GM12891 (cell line): ENCODE data around the gene FBXL7.

ENCODE experiments used
- PAX5 ChIP-seq: IDR thresholded peaks from 2 replicates; pipeline ENCODE4 v1.6.1; 2011; ENCODE audit warnings: low read length, moderate library complexity, mild to moderate bottlenecking; ENCODE audit not compliant: insufficient read depth, severe bottlenecking
- POLR2A ChIP-seq: IDR thresholded peaks from 2 replicates; pipeline ENCODE4 v1.6.1; 2011; ENCODE audit warnings: low read depth, low read length, control low read depth
- POLR2AphosphoS5 ChIP-seq: IDR thresholded peaks from 2 replicates; pipeline ENCODE4 v1.6.1; 2011; ENCODE audit warnings: low read depth, low read length, control low read depth
- POU2F2 ChIP-seq: IDR thresholded peaks from 2 replicates; pipeline ENCODE4 v1.6.1; 2011; ENCODE audit warnings: low read depth, mild to moderate bottlenecking, control low read depth, low read length, moderate library complexity
- SPI1 ChIP-seq: IDR thresholded peaks from 2 replicates; pipeline ENCODE4 v1.6.1; 2011; ENCODE audit warnings: low read depth, low read length, control low read depth
- TAF1 ChIP-seq: IDR thresholded peaks from 2 replicates; pipeline ENCODE4 v1.6.1; 2011; ENCODE audit warnings: low read depth, low read length, control low read depth

- TF ChIP-seq POLR2A (no peak), POLR2AphosphoS5 (no peak), PAX5 (no peak), TAF1 (no peak), POU2F2 (no peak), SPI1 (no peak)
These were observed 429.8 kb downstream of the FBXL7 start for GRCh38 chr5:15929611-15930263.
